HTERT RPE-1 (cell line): Measurements from ENCODE around the gene LRP1B.

Experiments
- in situ Hi-C: fragments of 300-500 bp; cut with MboI; formaldehyde crosslinking; loops from 4 replicates; pipeline ENCODE4 v1.14.3; 2020; ENCODE audit warnings: low sequenced_read_pairs

LRP1B gene

DNA sequence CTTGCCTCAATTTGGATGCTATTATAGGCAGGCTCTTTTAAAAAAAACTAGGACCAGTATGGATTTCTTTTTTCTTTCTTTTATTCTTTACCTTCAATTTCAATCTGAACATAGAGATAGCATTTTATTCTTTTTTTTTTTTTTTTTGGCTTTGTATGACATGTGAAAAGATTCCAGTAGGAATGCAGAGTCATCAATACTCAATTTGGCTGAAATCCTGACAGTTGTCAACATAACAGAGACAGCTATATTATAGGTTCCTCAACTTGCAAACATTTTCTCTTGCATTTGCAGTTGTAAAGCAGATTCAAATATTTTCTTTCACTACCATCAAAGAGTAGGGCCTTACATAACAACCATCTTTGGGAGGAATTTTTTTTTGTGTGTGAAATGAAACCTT lies 334.4 kb downstream of the LRP1B start:
- in situ Hi-C loops: no loop called here

DNA sequence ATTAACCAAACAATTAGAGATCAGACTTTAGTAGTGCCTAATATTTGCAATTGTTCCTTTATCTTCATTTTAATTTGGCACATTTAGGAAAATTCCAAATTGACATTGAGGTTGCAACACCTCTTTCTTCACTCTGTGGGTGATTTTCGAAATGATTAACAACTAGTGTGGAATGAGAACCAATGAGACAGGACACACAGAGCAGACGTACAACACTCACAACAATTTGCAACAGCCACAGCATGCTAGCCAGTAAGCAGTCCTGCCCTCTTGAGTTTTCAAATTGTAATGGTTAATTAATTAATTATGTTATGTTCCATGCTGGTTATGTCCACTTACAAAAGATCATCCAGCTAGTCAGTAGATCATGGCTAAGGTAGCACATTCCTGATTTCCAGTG lies 339.3 kb downstream of the LRP1B start:
- in situ Hi-C loops: no loop called here

DNA sequence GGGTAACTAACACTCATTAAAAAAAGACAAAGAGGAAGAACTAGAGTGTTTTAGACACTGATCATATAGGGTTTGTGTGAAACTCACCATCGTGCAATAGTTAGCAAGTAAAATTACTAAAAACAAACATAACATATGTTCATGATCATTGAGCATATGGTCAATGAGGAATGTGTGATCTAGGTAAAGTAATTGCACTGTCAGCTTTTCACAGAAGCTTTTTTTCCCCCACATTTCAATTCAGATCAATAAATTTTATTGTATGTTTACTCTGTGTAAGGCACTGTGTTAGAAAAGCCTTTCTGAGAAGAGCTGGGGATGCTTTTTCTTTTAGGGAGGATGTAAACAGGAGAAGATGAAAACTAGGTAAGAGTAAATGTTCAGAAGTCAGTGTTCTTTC lies 348.2 kb downstream of the LRP1B start:
- in situ Hi-C loops: no loop called here

DNA sequence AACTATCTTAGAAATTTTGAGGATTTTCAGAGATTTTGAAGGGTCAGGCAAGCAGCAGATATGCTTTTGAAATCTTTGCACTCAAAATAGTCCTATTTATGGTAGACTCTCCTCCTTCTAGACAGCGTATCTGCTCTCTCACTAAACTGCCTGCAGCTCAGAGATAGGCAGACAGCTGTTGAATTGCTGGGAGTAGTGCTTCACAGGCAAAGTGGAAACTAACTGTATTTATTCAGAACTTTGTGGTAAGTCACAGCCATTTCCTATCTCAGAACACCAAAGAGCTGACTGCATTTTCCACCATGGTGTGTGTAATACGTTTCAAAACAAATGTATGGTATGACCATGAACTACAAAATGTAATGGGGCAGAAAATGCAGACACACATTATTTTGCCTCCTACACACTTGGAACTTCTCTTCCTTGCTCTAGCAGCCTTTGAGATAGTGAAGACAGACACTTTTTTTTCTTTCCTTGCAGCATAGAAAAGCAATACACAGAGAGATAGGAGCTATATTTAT lies 352.4 kb downstream of the LRP1B start:
- in situ Hi-C loops: no loop called here

DNA sequence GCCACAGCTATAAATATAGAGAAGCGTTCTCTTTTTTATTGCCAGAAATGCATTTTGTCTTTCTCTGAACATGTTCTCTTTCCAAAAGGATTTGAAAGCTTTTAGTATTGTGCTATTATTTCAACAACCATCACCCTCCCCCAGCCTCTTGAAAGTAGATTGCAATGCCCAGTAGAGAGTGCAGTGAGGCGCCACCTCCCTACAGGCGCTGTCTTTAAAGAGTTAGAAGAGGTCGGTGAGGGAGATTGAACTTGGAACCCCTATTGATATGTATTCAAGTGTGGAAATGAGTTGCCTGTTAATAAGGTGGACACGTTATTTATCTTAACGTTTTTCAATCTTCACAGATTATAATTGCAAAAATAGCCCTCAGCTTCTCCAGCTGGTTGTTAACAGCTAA lies 360.3 kb downstream of the LRP1B start:
- in situ Hi-C loops: no loop called here

DNA sequence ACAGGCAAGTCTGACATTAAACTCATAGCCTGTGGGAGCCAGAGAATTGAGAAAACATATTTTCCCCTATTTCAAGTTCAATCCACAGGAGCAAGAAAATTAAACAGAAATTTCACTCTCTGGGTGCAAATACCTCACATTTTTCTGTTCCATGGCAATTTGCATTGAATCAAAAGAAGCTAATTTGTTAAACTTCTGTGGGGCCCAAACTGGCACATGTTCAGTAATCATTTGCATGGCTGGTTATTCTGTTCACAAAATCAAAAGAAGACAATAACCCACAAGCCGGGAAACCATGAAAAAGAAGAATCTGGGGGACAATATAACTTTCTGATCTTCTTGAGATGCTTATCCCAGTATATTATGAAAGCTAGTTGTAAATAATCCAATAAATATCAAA lies 363.1 kb downstream of the LRP1B start:
- in situ Hi-C loops: no loop called here

DNA sequence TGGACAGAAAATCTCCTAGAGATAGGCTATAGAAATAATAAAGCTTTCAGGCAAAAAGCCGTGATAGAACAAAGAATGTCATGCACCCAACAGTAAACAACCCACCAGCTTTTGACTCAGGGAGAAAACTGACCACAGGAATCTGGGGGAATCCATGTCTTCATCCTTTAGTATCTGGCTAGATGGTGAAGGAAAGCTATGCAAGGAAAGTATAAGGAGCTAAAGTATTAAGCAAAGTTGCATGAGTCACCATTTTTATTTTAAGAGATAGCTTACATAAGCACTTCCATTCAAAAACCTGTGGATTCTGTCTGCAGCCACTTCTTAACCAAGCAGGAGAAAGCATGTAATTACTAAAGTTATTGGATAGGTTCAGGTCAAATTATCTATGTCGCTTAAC lies 363.8 kb downstream of the LRP1B start:
- in situ Hi-C loops: no loop called here

DNA sequence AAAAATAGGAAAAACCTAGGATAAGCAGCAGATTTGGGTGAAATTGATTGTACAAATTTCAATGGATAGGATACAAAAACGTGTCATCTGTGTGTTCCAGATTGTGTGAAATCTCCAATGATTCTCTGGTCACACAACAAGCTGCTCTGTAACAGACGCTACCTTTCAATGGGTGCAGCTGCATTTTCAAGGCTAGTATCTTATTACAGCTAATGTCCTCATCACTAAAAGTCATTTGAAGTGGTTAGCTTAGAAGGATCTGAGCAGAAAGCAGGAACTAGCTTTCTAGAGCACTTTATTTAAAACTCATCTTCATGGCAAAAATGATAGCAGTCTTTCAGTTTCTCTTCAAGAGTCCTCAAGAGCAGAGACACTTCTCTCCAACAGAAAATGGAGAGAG lies 364.6 kb downstream of the LRP1B start:
- in situ Hi-C loops: no loop called here

DNA sequence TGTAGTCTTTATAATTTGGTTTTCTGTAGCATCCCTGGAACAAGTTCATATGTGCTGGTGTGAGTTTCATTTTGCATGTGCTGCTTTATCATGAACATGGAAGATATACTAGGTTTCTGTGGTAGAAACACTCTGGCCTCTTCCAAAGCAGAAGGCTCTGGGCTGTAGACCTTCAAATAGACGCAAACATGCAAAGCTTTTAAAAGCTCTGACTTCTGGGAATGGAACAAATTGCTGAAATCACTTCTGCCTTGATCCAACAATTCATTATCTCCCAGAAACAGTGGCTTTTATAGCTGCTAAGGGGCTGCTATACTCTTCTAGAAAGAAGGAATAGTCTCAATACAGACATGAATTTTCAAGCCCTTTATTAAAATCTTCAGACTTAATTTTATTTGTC lies 382.2 kb downstream of the LRP1B start:
- in situ Hi-C loops: no loop called here

DNA sequence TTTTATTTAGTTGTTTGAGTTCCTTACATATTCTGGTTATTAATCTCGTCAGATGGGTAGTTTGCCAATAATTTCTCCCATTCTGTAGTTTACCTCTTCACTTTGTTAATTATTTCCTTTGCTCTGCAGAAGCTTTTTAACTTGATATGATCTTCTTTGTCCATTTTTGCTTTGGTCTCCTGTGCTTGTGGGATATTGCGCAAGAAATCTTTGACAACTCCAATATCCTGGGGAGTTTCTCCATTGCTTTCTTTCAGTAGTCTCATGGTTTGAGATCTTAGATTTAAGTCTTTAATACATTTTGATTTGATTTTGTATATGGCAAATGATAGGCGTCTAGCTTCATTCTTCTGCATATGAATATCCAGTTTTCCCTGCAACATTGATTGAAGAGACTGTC lies 389.2 kb downstream of the LRP1B start:
- in situ Hi-C loops: no loop called here

DNA sequence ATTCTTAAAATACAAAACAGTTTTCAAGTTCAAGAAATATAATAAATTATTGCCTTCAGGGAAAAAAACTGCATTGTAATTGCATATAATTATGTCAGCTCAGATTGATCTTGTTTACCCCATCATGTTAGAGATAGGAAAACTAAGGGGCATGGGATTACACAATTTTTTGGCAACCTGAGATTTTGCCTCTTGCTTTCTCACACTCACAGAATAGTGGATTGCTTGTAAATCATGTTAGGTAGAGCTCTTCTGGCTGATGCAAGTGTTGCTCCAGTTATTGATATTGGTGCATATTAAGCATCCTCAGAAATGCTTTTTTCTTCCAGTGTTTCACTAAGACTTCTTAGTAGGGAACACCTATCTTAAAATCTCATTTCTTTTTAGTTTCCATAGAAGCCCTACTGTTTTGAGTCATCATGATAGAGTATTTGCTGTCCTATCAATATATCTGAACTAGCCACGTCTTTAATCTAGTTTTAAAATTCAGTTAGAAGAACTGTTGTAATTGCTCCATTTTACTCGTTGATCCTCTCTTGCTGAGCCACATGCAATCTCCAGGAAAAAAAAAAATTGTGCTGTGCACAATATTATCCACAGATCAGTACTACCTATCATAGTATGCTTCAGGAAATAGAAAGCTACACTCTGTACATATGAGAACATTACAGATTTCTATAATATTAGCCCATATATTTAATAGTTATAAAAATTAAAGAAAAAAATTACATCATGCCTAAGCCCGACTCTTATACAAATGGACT lies 393.1 kb downstream of the LRP1B start:
- in situ Hi-C loops: no loop called here

DNA sequence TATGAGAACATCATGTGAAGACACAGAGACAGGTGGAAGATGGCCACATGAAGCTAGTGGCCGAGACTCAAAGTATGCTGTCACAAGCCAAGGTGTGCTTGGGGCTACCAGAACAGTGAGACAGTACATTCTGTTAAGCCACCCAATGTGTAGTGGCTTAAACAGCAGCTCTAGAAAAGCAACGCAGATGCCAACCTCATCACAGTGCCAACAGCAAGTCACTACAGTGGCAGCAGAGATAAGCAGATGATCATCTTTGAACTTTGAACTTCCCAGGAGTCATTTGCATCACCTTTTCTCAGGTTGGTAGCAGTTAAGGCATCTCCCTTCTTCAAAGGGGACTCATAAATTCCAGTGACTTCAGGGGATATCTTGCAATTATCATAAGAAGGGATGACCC lies 394.4 kb downstream of the LRP1B start:
- in situ Hi-C loops: no loop called here

DNA sequence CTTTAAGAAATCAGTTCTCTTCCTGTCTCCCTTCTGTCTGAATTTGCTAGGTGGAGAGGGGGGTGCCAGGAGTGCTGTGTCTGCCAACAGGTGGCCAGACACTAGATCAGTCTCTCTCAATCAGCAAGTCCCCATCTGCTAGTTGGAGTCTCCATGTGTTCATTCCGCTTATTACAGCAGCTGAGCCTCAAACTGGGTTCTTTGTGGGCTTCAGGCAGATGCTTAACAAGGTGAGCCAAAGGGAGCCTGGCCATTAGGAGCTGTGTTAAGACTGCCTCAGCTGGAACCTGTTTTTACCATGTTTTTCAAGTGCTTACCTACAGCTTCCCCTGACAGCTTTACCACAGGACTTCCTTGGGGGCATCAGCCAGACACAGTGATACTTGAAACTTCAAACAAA lies 401.9 kb downstream of the LRP1B start:
- in situ Hi-C loops: no loop called here

DNA sequence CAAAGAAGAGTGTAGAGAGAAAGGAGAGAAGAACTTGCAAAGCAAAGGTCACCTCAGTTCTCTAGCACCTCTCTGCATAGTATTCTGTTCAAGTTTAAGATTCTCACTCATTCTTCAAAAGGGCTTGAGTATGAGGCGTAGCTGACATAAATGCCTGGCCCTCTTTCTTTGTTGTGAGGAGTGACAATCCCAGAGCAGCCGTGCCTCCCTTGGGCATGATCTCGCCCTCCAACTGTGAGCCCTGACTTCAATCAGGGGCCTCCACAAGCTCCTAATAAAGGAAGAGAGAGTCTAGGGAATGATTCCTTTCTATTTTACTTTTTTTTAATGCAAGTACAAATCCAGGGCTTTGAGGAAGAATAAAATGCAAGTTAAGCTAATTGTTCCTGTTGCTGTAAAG lies 402.7 kb downstream of the LRP1B start:
- in situ Hi-C loops: no loop called here

DNA sequence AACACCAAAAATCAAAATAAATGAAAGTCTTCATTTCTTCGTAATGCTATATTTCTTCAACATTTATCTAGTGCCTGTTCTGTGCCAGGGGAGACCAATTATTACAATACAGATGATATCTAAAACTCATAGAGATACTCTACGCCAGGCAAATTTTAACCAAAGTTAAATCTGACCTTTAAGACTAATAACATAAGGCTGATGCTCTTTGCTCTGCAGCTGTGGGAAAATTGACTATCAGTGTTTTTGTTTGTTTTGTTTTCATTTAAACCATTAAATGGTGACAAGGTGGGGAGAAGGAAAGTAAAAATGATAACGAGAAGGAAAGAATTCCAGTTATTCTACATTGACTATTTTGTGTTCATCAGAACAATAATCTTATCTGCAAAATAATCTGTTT lies 406.4 kb downstream of the LRP1B start:
- in situ Hi-C loops: no loop called here

DNA sequence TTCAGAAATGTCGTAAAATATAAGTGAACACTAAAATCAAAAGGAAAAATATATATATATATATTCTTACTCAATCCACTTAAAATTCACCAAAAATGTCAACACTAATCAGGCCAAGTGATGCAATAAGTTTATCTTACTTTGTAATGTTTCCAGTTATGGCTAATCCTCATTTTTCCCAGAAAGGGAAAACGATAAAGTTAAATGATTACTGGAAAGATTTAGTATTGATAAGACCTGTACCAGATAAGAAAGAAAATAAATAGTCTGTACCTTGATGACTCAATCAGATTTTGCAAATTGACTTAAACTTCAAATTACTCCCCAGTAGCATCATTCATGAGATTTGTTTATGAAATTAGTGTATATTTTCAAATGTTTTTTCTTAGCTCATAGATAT lies 407.0 kb downstream of the LRP1B start:
- in situ Hi-C loops: no loop called here

DNA sequence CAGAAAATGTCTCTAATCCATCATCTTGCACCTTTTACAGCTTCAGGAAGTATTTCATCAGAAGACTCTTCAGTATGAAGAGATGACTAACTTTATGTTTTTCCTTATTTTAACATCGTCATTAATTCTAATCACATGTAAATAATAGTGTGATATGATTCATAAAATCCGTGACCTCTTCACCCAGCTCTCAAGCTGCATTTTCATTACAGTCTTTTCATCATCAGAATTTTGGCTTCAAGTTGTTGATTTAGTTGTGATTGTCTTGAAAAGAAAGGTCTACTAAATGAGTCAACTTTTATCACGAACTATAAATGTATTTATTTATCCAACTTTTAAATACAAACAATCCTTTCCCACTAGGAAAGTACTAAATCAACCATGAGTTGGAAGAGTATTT lies 410.3 kb downstream of the LRP1B start:
- in situ Hi-C loops: no loop called here

DNA sequence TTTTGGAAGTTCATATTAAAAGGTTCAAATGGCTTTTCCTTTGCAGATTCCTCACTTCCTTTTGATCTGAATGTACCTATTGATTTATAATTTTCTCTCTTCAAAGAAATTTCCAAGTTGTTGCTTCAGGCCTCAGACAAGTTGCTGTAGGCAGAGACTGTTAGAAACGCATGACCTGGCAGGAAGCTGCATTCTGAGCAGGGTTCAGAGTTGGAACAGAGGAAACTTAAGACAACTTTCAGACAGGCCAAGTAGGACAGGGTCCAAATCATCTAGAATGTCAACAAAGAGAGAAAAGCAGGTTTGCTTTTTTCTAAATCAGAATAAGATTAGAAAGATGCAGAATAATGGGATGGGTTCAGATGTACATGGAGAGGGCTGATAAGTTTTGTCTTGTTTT lies 416.3 kb downstream of the LRP1B start:
- in situ Hi-C loops: no loop called here

DNA sequence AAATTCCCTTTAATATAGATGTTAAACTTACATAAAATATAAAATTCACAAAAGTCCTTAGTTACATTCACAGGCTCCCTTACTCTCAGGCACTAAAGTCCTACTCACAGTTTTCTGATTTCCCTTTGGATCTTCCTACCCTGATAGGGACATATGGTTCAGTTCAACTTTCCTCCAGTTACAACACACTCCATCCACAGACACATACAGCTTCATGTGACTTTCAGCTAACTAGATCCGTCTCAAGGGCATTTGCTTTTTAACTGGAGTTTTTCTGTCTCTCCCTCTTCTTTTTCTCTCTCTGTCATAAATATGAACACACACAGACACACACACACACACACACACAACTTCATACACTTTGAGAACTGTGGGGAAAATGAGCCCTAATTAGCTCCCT lies 419.2 kb downstream of the LRP1B start:
- in situ Hi-C loops: no loop called here

DNA sequence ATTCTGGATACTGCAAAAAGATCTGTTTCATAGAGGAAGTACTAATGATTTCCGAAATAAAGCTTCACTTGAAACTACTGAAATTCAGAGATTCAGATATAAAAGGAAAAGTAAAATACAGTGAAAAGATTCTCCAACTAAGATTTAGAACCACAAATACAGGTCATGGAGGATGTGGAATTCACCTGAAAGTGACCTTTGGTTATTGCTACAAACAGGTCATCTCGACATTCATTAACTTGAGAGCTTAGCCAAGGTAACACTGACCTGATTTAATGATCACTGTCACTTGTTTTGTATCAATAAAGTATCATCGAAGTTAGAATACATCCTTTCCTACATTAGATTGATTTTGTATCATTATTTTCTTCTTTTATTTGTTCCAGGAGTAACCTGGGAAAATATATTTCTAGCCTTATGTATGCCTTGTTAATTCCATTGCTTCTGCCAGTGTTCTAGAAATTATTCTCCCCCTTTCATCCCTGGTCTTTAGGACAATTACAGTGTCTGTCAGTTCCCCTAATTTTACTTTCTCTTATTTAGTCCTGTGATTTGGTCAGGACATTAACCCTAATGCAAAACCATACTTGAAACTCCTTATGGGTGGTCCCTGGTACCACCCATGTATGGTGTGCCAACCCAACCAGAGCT lies 420.1 kb downstream of the LRP1B start:
- in situ Hi-C loops: no loop called here

DNA sequence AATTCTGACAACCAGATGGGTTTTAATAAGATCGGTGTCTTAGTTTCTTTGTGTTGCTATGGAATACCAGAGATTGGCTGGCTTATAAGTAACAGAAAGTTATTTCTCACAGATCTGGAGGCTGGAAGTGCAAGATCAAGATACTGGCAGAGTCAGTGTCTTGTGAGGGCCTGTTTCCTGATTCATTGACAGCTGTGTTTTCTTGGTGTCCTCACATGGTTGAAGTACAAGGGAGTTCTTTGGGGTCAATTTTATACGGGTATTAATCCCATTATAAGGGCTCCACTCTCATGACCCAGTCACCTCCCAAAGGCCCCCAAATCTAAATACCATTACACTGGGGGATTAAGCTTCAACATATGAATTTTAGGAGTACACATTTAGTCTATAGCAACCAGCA lies 421.1 kb downstream of the LRP1B start:
- in situ Hi-C loops: no loop called here

DNA sequence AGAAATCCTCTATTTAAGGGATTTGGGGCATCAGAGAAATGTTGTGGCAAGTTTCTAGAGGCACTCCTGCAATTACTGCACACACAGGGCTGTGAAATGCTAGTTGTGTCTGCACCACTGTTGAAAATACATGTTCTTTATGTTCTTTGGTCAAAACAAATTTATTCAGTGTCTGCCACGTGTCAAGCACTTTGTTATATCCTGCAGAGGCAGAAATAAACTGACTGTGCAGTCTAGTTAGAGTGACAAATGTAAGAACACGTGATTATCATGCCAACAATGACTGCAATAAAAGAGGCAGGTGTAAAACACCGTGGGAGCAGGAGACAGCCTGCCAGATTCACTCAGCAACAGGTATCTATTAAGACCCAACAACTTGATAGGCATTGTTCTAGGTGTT lies 423.3 kb downstream of the LRP1B start:
- in situ Hi-C loops: no loop called here

DNA sequence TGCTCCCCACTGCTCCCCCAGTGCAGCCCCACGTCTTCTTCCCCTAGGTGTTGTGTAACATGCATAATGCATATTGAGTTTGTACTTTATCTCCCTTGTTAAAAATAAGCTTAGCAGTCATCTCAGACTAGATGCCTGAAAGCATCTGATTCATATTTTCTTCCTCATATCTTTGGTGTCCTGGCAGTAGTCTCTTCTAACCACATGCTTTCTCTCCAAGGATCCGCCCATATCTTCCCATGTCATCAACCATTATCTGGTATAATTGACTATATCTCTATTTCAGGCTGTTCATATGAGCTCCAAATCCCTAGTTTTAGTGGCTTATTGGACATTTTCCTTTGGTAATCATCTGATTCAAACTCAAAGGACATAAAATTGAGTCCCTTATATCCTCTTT lies 426.3 kb downstream of the LRP1B start:
- in situ Hi-C loops: no loop called here
